AG04449 (cell line): ENCODE results near the gene ATG7.
"Not testable (repeated sequence)": the region's sequence is repeated elsewhere in the genome, so short reads cannot be mapped to it uniquely, and the experiment has no call there.

ENCODE experiments used
- CTCF ChIA-PET: fragments of 350-600 bp; formaldehyde crosslinking; extraction: SDS; loops from one replicate; lab custom pipeline; 2021; ENCODE audit warnings: antibody characterized with exemption; lab: Yijun Ruan, JAX
- POLR2A ChIA-PET: fragments of 400-600, 350-600 bp; formaldehyde crosslinking; extraction: SDS; loops from one replicate; lab custom pipeline; 2020; ENCODE audit warnings: antibody characterized with exemption, inconsistent platforms; lab: Yijun Ruan, JAX
- DNase-seq: peaks from one replicate; pipeline ENCODE4 v3.0.0-alpha.2; 2010; ENCODE audit warnings: low read depth, low spot score
- H3K4me3 ChIP-seq: 2 replicates; pipeline ENCODE4 v1.5.1; 2011; ENCODE audit warnings: low read depth, mild to moderate bottlenecking, control low read depth, low read length
- TF ChIP-seq, protein P1 (sequence below): IDR thresholded peaks from one replicate; pipeline ENCODE4 v1.5.1; 2011; ENCODE audit warnings: mild to moderate bottlenecking, moderate library complexity, low read length, control low read depth, inconsistent platforms; ENCODE audit not compliant: insufficient read depth; ENCODE audit errors: missing control alignments

The ATG7 gene

DNA sequence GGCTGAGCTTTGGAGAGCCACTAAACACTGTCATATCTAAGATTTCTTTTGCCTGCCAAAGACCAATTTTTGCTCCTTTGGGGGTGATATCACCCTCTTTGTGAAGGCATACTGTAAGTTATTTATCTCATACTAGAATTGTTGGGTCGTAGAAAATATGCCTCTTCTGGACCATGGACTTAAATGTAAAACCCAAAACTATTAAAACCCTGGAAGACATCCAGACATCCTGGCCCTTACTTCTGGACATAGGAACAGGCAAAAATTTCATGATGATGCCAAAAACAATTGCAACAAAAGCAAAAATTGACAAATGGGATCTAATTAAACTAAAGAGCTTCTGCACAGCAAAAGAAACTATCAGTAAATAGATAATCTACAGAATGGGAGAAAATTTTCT lies 172.2 kb downstream of the ATG7 start:
- ChIA-PET CTCF (no interaction called here), POLR2A (no interaction called here)
- DNase-seq: no peak
- TF ChIP-seq, protein P1, sequence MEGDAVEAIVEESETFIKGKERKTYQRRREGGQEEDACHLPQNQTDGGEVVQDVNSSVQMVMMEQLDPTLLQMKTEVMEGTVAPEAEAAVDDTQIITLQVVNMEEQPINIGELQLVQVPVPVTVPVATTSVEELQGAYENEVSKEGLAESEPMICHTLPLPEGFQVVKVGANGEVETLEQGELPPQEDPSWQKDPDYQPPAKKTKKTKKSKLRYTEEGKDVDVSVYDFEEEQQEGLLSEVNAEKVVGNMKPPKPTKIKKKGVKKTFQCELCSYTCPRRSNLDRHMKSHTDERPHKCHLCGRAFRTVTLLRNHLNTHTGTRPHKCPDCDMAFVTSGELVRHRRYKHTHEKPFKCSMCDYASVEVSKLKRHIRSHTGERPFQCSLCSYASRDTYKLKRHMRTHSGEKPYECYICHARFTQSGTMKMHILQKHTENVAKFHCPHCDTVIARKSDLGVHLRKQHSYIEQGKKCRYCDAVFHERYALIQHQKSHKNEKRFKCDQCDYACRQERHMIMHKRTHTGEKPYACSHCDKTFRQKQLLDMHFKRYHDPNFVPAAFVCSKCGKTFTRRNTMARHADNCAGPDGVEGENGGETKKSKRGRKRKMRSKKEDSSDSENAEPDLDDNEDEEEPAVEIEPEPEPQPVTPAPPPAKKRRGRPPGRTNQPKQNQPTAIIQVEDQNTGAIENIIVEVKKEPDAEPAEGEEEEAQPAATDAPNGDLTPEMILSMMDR: no peak
- H3K4me3 ChIP-seq: no peak overlapping the region

DNA sequence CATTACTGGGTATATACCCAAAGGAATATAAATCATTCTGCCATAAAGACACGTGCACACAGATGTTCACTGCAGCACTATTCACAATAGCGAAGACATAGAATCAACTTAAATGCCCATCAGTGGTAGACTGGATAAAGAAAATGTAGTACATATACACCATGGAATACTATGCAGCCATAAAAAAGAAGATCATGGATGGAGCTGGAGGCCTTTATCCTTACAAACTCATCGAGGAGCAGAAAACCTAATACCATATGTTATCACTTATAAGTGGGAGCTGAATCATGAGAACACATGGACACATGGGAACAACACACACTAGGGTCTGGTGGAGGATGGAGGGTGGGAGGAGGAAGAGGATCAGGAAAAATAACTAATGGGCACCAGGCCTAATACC lies 173.0 kb downstream of the ATG7 start:
- DNase-seq, POLR2A ChIA-PET, CTCF ChIA-PET, H3K4me3 ChIP-seq: not testable (repeated sequence)

DNA sequence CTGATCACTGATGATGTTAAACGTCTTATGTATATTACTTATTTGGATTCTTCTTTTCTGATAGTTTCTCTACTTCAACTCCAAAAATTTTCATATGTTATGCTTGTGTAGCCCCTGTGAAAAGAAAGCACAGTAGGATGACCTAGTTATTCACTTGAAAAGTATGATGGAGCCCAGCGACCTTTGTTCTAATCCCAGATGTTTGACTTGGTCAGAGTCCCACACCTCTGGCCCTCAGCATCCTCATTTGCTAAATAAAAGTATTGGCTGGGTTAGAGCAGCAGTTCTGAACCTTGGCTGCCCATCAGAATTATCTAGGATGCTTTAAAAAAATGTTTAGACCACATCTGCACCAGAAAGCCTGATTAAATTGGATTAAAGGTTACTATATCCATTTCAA lies 173.7 kb downstream of the ATG7 start:
- CTCF ChIA-PET: no interaction called here
- no peak for DNase-seq
- TF ChIP-seq, protein P1: no peak
- POLR2A ChIA-PET: no interaction called here
- H3K4me3 ChIP-seq: no peak overlapping the region

- ChIA-PET POLR2A (no interaction called here), CTCF (interaction anchor here (1.1 to 1.2 kb wide), 2 partner anchors 9 to 10 kb away, joined by 3 read pairs; no protein-coding TSS in a partner anchor)
- DNase-seq: no peak
- no peak overlapping the region for H3K4me3 ChIP-seq
- TF ChIP-seq, protein P1: no peak
Observed at GRCh38 chr3:11447584-11448200, 175.5 kb downstream of the ATG7 start.

DNA sequence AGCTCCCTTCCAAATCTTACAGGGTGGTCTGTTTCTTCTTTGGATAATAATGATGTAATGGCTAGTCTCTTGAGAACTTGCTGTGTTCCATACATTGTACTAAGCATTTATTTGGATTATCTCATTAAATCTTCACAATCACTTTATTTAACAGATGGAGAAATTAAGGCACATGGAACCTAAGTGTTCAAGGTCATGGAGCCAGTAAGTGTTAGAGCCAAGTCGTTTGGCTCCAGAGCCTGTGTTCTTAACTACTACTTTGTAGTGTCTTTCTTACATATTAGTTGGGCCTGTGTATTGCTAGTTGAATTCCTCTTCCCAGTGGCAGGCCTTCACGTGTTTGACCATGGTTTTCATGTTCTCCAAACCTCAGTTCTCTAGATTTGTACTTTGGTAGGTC lies 177.8 kb downstream of the ATG7 start:
- TF ChIP-seq, protein P1: no peak
- H3K4me3 ChIP-seq: no peak overlapping the region
- CTCF ChIA-PET: interaction anchor here (1.0 kb wide), 1 partner anchor 9 kb away, joined by 3 read pairs; no protein-coding TSS in a partner anchor
- DNase-seq: no peak
- POLR2A ChIA-PET: no interaction called here

DNA sequence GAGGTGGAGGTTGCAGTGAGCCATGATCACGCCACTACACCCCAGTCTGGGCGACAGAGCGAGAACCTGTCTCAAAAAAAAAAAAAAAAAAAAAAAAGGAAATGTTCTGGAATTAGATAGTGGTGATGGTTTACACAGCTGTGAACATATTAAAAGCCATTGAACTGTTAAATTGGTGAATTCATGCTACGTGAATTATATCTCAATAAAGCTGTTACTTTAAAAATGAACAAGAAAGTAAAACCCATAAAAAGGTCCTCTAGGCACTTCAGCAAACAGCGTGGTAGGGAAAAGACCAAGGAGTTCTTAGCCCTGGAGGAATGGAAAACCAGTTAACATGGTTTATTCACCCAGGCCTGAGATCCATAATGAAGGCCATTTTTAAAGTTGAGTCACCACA lies 180.1 kb downstream of the ATG7 start:
- TF ChIP-seq, protein P1: no peak
- ChIA-PET CTCF (no interaction called here), POLR2A (no interaction called here)
- H3K4me3 ChIP-seq: no peak overlapping the region
- no peak for DNase-seq
